Nephron (organoid): ENCODE data around the gene SEMA4B.

Experiments used
- H3K27ac Mint-ChIP-seq, 3 experiments: 2 replicates each; pipeline ENCODE4 v1.8.0; 2020; ENCODE audit warnings: mixed read lengths in 3 of 3, mild to moderate bottlenecking in 2 of 3, moderate library complexity in 1 of 3
- H3K27me3 Mint-ChIP-seq: 2 replicates; pipeline ENCODE4 v1.8.0; 2021; ENCODE audit warnings: low read depth, mild to moderate bottlenecking, moderate library complexity, mixed read lengths
- H3K36me3 Mint-ChIP-seq: 2 replicates; pipeline ENCODE4 v1.8.0; 2020; ENCODE audit warnings: low read depth, mixed read lengths
- H3K4me1 Mint-ChIP-seq: 2 replicates; pipeline ENCODE4 v1.8.0; 2020; ENCODE audit warnings: mixed read lengths
- H3K4me3 Mint-ChIP-seq, 3 experiments: 2 replicates each; pipeline ENCODE4 v1.8.0; 2020; ENCODE audit warnings: mild to moderate bottlenecking in 3 of 3, mixed read lengths in 3 of 3, moderate library complexity in 2 of 3
- H3K9me3 Mint-ChIP-seq: 2 replicates; pipeline ENCODE4 v1.8.0; 2020; ENCODE audit warnings: mixed read lengths
- CTCF ChIP-seq, 3 experiments: fragments of 200-600 bp; sonication (generic); IDR thresholded peaks; one replicate each; pipeline ENCODE4 v1.5.0; 2021; ENCODE audit warnings: antibody characterized with exemption in 3 of 3; ENCODE audit not compliant: unreplicated experiment in 3 of 3

Gene SEMA4B

DNA sequence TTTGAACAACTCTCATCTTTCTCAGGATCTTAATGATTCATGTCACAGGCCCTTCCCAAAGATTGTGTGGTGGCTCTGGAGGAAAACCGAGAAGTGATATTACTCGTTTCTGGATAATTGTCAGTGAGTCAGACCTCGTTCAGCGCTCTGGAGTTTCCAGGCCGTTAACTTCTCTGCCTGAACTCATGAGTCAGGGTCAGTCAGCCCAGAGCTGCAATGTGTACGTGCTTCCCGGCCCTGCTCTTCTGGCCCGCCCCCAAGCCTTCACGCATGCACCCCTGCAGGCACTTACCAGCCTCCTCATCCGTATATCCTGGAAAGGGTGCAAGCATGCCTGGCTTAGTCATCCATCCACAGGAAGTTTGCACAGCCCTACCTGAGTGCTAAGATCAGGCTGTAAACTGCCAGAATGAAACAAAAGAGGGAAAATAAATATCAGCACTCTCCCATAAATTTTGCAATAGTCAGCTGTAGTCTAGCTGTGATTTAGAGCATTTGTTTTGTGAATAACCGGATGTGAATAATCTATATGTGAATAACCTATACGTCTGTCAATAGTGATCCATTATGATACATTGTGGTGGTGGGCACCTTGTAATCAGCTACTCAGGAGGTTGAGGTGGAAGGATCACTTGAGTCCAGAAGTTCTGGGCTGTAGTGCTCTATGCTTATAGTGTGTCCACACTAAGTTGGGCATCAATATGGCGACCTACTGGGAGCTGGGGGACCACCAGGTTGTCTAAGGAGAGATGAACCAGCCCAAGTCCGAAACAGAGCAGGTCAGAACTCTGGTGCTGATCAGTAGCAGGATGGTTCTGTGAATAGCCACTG is 35.3 kb upstream of the SEMA4B start:
- no peak for TF ChIP-seq CTCF (IDR thresholded peaks at IDR 0.05; ENCODE audit: unreplicated experiment in 3 of 3)
- peak overlapping the region; percentile 73 to 92 (median 87) for H3K27ac Mint-ChIP-seq
- no peaks in the 10 kb centered on the region for H3K27me3 Mint-ChIP-seq
- H3K4me3 Mint-ChIP-seq = no peak overlapping the region
- H3K4me1 Mint-ChIP-seq = peaks cover 7% of the 10 kb centered on the region
- no peaks in the 10 kb centered on the region for H3K9me3 Mint-ChIP-seq
- H3K36me3 Mint-ChIP-seq = no peaks in the 10 kb centered on the region

- no peak overlapping the region for H3K4me3 Mint-ChIP-seq
- no peak for TF ChIP-seq CTCF (IDR thresholded peaks at IDR 0.05; ENCODE audit: unreplicated experiment in 3 of 3)
- no peaks in the 10 kb centered on the region for H3K9me3 Mint-ChIP-seq
Measured at GRCh38 chr15:90167121-90167520, 34.0 kb upstream of the SEMA4B start.

GRCh38 chr15:90171623-90172022 is 29.5 kb upstream of the SEMA4B start:
- H3K27me3 Mint-ChIP-seq = no peaks in the 10 kb centered on the region
- TF ChIP-seq CTCF (IDR thresholded peaks at IDR 0.05; ENCODE audit: unreplicated experiment in 3 of 3) = no peak
- no peaks in the 10 kb centered on the region for H3K36me3 Mint-ChIP-seq
- no peak overlapping the region for H3K4me3 Mint-ChIP-seq
- H3K9me3 Mint-ChIP-seq = no peaks in the 10 kb centered on the region
- no peak overlapping the region for H3K27ac Mint-ChIP-seq
- peaks cover 15% of the 10 kb centered on the region for H3K4me1 Mint-ChIP-seq

More at GRCh38 chr15:90167121-90167520, 34.0 kb upstream of the SEMA4B start:
- no peaks in the 10 kb centered on the region for H3K36me3 Mint-ChIP-seq
- H3K27me3 Mint-ChIP-seq = no peaks in the 10 kb centered on the region
- H3K27ac Mint-ChIP-seq = peak overlapping the region in 1 of 3 experiments; percentile 73
- peaks cover 7% of the 10 kb centered on the region for H3K4me1 Mint-ChIP-seq

- no peak for TF ChIP-seq CTCF (IDR thresholded peaks at IDR 0.05; ENCODE audit: unreplicated experiment in 3 of 3)
- Mint-ChIP-seq H3K9me3 (no peaks in the 10 kb centered on the region), H3K27me3 (no peaks in the 10 kb centered on the region)
Measured at GRCh38 chr15:90173372-90173771, 27.8 kb upstream of the SEMA4B start.

GRCh38 chr15:90174140-90174875 is 26.8 kb upstream of the SEMA4B start:
- peak overlapping the region; percentile 86 to 93 (median 92) for H3K27ac Mint-ChIP-seq
- peak overlapping the region in 1 of 3 experiments; percentile 27 for H3K4me3 Mint-ChIP-seq
- TF ChIP-seq CTCF (IDR thresholded peaks at IDR 0.05; ENCODE audit: unreplicated experiment in 3 of 3) = no peak
- no peaks in the 10 kb centered on the region for H3K36me3 Mint-ChIP-seq
- peaks cover 15% of the 10 kb centered on the region for H3K4me1 Mint-ChIP-seq
- peaks cover 1% of the 10 kb centered on the region for H3K27me3 Mint-ChIP-seq
- H3K9me3 Mint-ChIP-seq = no peaks in the 10 kb centered on the region

More at GRCh38 chr15:90173372-90173771, 27.8 kb upstream of the SEMA4B start:
- H3K36me3 Mint-ChIP-seq = no peaks in the 10 kb centered on the region
- H3K4me3 Mint-ChIP-seq = no peak overlapping the region
- H3K4me1 Mint-ChIP-seq = peaks cover 15% of the 10 kb centered on the region
- peak overlapping the region in 2 of 3 experiments; percentile 79 to 84 for H3K27ac Mint-ChIP-seq
